ENCODE results near the gene LRWD1.
"Not testable (repeated sequence)": the region's sequence is repeated elsewhere in the genome, so short reads cannot be mapped to it uniquely, and the experiment has no call there.

LRWD1 gene

DNA sequence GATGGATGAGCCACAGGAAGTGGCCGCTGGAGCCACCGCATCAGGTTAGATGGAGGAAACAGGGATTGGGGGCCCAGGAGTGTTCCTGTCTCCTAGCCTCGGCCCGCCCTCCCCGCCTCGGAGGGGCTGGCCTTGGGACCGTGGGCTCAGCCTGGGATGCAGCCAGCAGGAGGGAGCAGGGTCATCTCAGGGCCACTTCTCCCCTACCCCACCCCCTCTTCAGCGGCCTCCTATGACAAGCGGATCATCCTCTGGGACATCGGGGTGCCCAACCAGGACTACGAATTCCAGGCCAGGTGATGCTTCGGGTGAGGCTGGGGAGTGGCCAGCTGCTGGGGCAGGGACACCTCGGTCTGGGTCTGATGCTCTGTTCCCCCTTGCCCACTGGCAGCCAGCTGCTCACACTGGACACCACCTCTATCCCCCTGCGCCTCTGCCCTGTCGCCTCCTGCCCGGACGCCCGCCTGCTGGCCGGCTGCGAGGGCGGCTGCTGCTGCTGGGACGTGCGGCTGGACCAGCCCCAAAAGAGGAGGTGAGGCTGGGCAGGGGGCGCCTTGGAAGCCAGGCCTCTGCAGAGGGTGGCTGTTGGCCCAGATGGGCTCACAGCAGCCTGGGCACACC is 4.7 kb downstream of the LRWD1 start:
- DNase-seq = no peak

DNA sequence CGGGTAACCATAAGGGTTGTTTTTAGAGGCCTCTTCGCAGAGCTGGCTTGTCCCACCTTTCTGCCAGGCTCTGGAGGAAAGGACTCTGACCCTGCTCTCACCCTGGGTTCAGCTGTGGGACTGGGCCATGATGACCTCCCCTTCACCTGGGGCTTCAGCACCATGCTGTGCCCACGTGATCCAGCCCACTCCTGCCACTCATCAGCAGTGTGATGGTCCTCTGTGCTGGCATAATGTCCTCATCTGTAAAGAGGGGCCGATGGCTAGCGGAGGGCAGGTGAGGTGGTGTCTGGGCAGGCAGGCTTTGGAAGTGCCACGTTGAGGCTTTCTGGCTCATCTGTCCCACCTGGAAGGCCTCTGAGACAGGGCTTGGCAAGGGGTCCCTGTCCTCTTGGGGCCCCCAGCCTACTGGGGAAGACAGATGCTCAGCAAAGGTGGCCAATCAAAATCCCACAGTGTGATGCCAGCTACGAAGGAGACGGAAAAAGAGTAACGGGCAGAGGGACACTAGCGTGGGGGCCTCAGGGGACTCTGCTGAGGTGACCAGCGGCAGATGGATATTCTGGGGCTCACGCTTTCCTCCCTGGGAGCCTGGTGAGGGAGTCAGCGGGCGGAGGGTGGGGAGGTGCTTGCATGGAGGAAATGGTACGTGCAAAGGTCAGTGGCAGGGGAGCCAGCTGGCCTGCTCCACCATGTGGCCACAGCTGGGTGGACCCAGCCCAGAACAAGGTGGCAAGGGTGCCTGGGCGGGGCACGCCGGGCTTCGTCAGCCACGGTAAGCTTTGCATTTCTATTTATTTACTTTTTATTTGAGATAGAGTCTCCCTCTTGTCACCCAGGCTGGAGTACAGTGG is 5.4 kb downstream of the LRWD1 start:
- no peak for DNase-seq

DNA sequence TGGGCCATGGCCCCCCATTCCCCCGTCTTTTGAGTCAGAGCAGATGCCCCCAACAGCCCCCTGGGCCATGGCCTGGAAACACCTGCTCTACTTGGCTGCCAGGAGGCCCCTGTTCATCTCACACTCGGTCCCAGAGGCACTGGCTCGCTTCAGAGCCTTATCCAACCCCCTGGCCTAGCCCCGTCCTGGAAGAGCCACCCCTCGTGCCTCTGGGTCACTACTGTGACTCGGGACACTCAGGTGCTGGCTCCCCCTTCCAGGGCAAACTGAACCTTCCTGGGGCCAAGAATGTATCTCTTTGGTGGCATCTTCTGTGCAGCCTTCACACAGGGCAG is 7.0 kb downstream of the LRWD1 start:
- no peak for DNase-seq

DNA sequence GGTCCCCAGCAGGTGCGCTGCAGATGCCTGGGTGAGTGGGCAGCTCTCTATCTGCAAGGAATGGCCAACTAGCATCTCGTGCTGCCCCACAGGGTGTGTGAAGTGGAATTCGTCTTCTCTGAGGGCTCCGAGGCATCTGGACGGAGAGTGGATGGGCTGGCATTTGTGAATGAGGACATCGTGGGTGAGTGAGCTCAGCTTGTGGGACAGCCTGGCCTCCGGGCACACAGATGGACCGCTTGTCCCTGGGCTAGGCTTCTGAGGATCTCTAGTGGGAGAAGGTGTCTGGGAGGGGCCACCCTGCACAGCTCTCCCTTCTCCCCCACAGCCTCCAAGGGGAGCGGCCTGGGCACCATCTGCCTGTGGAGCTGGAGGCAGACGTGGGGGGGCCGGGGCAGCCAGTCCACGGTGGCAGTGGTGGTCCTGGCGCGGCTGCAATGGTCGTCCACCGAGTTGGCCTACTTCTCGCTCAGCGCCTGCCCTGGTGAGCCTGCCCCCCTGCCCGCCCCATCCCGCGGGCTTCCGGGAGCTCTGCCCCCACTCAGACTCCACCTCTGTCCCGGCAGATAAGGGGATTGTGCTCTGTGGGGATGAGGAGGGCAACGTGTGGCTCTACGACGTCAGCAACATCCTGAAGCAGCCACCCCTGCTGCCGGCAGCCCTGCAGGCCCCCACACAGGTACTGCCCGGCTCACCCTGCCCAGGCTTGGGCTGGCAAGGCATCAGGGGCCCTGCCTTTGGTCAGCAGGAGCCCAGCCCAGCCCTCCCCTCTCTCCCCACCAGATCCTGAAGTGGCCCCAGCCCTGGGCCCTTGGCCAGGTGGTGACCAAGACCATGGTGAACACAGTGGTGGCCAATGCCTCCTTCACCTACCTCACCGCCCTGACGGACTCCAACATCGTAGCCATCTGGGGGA is 7.6 kb downstream of the LRWD1 start:
- no peak for DNase-seq

DNA sequence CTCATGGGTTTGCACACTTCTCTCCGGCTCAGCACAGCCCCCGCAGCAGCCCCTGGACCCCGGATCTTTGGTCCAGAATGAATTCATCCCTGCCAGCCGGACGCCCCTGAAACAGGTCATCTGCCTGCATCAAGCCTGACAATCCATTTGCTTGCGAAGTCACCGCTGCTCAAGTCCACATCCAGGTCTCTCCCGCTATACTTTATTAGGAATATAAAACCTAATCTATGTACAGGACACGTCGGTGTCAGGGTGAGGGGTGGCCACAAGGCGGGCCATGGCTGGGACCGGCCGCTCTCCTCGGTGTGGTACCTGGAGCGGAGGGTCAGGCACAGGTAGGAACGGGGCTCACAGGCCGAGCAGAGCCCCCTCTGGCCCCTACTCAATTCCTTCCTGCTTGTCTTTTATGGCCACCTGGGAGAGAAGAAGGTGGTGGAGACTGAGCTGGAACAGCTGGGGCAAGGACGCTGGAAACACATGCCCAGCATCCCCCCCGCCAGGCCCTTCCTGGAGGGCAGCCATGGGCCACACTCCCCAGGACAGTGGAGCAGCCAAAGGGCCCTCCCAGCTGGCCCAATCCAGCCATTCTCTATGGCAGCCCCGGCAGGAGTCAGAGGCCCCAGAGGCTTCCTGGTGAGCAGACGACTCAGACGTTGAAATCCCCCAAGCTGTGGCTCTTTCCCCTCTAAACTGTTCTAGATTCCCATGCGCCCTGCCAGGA is 8.6 kb downstream of the LRWD1 start:
- DNase-seq = no peak

DNA sequence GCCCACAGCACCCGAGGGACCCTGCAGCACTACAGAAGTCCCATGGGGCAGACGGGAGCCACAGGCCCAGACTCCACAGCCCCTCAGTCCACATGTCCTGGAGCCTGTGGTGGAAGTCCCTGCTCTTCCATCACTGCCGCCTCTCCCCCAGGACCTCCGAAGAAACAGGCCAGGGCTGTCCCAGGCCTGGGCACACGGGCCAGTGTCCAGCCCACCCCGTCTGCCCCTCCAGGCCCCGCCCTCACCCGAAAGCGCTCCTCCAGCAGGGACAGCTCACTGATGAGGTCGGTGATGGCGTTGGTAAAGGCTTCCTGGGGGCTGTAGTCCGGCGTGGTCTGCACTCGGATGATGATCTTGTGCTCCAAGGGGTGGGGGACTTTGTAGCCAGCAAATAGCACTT is 9.3 kb downstream of the LRWD1 start:
- not testable (repeated sequence) for DNase-seq

DNA sequence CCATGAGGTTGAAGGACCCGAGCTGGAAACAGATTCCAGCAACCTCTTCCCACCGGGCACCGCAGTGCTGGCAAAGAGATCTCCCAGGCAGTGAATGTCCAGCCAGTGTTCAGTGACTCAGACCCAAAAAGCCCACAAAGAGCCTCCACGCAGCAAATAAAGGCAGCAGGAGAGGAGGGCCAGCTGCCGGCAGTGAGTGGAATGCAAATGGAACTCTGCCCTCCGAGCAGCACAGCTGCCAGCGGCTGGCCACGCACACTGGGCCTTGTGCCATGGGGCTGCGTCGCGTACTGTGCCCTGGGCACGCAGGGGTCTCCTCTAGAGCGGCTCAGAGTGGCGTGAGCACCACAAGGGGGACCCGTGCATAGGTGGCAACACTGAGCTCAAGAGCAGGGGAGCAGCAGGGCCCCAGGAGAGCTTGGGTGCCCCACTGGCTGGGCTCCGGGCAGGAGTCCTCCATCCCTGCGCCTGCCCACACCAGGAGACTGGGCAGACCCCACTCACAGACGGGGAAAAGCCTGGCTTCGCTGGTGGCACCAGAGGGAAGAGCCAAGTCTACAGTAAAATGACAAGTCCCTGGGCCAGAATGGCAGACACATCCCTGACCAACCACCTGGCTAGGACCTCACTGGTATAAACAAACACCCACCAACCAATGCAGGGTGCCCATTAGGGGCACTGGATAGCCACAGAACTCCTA is 10.1 kb downstream of the LRWD1 start:
- not testable (repeated sequence) for DNase-seq

DNA sequence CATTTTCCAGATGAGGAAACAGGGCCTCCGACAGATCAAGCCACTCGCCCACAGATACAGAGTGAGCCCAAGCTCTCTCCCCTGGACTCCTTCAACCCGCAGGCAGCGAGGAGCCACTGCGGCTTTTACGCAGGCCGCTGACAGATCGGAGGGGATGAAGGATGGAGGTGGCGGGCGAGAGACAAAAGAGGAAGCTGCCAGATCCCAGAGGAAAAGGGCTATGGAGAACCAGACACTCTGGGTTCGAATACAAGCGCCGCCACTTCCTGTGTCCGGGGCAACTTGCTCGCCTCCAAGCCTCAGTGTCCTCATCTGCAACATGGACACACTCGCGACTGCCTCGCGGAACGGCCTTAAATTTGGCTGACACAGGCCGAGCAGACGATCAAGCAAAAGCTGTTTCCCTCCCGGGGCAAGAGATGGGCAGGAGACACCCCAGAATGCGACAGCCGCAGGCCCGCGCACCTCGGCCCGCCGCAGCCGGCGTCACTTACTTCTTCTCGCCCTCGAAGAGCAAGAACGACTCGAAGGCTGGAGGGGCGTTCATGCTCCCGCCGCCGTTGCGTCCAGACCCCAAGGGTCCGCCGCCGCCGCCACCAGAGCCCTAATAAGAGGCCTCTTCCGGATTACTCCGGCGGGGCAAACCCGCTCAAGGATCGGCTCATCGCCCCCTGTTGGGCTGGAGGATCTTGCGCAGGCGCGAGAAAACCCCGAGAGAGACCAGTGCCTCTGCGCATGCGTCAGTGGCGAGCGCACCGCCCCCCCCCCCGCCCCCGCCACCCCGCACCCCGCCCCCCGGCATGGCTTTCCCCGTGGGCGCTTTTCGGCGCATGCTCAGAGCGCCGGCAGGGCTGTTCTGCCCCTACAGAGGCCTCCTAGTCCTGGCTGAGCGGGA is 13.8 kb downstream of the LRWD1 start, which contains the start of gene POLR2J:
Gene POLR2J, minus strand, starts transcription at position 609 of the 895 bp plus-strand sequence. Its CDS starts 62 bp downstream, at position 547.
- not testable (repeated sequence) for DNase-seq

DNA sequence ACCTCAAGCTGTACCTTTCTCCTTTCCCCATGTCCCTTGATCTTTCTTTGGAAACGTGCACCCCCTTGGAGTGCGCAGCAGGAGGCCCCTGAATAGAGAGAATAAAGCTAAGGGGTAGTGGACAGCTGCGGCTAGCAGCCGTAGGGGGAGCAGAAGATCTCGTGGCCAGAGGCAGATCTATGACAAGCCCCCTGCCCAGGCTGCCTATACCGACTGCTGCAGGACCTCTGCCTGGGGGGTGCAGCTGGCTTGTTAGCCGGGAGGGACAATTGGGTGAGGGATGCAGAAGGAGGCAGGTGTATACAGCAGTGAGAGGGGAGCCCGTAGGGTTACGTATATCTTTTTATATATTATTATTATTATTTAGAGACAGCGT is 14.4 kb downstream of the LRWD1 start:
- not testable (repeated sequence) for DNase-seq

DNA sequence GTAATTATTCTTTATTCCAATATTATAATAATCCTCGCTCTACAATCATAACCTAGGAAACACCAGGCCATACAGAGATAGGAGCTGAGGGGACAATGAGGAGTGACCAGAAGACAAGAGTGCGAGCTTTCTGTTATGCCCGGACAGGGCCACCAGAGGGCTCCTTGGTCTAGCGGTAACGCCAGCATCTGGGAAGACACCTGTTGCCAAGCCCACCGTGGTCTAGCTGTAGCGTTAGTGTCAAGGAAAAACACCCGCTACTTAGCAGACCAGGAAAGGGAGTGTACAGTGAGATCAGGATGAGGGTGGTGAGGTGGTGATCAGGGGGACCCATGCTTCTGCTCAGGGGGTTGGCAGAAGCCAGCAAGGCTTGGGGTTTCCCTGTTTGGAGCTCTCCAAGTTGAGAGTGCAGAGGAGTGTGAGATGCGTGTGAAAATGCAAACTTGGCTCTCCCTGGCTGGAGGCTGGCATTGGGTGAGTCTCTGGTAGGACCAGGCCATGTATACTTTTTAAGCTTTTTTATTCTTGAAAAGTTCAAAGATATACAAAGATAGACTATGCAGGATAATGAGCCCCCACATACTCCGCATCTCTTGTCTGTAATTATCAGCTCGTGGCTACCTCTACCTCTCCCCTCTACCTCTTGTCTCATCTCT is 15.3 kb downstream of the LRWD1 start:
- DNase-seq = not testable (repeated sequence)

DNA sequence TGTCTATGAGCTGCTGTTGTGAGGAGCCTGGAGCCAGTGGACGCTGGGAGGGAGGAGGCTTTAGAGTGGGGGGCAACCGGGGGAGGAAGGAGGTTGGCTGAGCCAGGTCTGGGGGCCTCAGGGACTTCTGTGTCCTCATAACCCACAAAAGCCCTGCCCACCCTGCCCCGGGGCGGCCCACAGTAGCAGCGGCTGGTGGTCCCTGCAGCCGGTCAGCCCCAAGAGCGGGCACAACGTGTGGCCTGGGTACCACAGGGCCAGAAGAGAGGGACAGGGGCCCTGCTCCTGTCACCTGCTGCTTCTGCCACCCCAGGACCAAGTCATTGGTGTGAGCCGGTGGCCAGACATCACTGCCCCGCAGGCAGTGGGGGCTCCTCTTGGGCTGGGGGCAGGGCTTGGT is 17.2 kb downstream of the LRWD1 start:
- DNase-seq = not testable (repeated sequence)

DNA sequence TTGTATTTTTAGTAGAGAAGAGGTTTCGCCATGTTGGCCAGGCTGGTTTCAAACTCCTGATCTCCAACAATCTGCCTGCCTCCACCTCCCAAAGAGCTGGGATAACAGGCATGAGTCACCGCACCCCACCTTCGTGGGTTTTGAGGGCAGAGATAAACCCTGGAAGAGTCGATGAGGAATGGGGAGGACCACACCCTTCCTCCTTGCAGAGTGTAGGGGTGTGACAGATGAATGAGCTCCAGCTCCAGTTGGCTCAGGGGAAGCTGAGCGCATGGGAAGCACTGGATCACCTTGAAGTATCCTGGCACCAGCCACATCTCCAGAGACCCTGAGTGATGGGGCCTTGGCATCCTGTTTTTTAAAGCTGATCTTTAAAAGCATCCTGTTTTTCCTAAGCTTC is 19.5 kb downstream of the LRWD1 start:
- DNase-seq = not testable (repeated sequence)

DNA sequence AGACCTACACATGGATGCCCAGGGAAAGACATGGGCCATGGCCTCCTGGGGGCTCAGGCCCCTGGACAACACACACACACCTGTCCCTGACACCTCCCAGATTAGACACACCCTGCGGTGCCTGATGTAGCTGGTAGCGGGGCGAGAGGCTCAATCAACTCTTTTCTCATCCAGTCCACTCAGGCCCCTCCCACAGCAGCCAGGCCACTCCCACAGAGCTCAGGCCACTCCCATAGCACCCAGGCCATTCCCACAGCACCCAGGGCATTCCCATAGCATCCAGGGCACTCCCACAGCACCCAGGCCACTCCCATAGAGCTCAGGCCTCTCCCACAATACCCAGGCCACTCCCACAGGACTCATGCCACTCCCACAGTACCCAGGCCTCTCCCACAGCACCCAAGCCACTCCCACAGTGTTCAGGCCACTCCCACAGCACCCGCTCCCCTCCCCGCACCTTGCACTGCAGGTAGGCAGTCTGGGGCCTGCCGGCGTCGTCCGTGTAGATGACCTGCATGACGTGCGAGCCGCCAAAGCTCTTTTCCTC is 25.8 kb downstream of the LRWD1 start:
- not testable (repeated sequence) for DNase-seq

DNA sequence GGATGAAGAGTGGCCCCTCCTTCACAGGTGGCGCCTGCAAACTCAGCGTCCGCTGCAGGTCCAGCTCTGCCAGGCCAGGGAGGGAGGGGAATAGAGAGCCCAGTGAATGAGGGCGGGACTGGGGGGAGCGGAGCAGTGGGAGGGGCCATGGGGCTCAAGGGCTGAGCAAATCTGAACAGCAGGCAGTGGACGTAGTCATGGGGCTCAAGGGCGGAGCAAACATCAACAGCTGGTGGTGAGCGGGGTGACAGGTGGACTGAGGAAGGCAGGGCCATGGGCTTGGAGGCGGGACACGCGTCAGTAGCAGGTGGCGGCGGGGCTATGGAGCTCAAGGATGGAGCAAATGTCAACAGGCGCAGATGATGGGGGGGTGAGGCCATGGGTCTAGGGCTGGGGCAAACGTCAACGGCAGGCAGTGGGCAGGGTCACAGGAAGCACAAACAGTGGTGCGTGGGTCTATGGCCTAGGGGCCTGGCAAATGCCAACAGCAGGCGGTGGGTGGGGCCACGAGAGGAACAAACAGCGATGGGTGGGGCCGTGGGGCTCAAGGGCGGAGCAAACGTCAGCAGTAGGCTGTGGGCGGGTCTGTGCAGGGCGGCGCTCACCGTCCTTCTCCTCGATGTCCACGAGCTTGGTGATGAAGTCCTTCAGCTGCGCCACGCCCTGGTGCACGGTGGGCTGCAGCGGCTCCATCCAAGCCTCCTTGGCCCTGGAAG is 28.6 kb downstream of the LRWD1 start:
- not testable (repeated sequence) for DNase-seq

DNA sequence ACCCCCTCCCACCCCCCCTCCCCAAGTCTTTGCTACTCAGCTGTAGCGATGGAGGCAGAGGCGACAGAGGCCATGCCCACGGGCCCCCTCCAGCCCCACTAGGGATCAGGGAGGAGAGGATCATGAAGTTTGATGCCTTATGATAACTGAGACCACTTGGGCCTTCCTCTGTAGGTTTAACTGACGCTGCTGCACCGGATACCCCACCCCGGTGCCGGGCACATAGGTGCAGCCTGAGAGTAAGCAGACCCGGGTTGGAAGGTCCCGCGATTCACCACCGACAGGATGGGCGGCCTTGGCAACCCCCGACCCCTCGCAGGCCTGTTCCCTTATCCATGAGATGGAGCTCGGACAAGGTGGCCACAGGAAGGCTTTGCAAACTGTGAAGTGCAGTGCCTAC is 29.2 kb downstream of the LRWD1 start:
- DNase-seq = not testable (repeated sequence)

DNA sequence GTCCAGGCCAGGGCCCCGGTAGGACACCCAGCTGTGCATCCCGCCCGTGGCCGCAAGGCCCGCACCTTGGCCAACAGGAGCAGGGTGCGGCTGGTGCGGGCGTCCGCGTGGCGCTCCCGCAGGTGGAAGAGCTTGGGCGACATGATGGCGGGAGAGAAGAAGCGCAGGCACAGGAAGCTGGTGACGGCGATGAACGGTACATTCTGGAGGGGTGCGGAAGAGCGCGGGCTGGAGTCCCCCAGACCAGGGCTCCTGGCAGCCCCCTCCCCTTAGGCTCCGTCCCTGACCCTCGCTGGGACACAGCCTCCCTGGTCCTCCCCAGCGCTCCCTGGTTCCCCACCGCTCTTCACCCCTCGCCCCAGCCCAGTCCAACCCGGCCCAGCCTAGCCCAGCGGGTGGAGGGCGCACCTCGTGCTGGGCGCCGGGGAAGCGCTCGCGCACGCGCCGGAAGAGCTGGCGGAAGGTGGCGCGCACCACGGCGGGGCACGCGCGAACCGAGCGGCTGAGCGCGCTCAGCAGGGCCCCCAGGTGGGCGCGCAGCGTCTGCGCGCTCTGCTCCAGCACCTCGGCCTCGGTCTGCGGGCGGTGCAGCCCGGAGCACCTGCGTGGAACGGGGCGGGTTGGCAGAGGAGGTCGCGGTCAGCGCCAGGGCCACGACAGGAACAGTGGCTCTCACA is 29.8 kb downstream of the LRWD1 start:
- not testable (repeated sequence) for DNase-seq

DNA sequence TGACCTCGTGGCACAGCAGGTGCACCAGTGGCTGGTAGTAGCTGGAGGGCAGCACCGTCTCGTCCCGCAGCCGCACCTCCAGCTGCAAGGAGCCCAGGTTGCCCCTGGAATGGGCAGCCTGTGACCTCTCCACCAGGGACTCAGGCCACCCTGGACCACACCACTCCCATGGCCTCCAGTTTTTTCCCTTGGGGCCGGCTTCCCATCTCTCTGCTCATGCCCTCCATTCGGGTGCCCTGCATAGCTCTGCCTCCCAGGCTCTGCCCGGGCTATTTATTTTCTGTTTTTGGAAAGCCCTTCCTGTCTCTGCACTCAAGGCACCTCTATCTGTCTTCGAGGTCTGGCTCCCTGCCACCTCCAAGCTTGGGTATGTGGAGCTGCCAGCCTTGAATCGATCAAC is 32.1 kb downstream of the LRWD1 start:
- DNase-seq = not testable (repeated sequence)

DNA sequence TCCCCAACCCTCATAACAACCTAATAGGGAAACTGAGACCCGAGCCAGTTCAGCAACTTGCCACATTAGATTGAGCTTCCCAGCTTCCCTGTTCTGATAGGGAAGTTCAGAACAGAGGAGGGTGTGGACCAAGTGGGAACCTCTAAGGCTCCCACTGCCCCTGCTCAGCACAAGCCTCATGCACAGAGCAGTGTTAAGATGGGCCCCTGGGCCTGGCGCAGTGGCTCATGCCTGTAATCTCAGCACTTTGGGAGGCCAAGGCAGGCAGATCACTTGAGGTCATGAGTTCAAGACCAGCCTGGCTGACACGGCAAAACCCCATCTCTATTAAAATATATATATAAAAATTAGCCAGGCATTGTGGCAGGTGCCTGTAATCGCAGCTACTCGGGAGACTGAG is 32.5 kb downstream of the LRWD1 start:
- not testable (repeated sequence) for DNase-seq

DNA sequence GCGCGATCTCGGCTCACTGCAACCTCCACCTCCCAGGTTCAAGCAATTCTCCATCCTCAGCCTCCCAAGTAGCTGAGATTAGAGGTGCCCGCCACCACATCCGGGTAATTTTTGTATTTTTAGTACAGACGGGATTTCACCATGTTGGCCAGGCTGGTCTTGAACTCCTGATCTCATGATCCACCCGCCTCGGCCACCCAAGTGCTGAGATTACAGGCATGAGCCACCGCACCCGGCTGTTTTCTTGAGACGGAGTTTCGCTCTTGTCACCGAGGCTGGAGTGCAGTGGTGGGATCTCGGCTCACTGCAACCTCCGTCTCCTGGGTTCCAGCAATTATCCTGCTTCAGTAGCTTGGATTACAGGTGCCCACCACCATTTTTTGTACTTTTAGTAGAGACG is 33.5 kb downstream of the LRWD1 start:
- DNase-seq = not testable (repeated sequence)

Measured in NCI-H1417 (cell line).